ENCODE results near the gene LIG1. TPM values are rescaled to one million over a fixed set of nuclear protein-coding genes. Genes with fewer than 3 reads are reported as not detected.

LIG1 gene
- 36.4 and 55.9 TPM in 2 replicates for total RNA-seq (2014; rRNA removed; shearing (Covaris generic))

DNA sequence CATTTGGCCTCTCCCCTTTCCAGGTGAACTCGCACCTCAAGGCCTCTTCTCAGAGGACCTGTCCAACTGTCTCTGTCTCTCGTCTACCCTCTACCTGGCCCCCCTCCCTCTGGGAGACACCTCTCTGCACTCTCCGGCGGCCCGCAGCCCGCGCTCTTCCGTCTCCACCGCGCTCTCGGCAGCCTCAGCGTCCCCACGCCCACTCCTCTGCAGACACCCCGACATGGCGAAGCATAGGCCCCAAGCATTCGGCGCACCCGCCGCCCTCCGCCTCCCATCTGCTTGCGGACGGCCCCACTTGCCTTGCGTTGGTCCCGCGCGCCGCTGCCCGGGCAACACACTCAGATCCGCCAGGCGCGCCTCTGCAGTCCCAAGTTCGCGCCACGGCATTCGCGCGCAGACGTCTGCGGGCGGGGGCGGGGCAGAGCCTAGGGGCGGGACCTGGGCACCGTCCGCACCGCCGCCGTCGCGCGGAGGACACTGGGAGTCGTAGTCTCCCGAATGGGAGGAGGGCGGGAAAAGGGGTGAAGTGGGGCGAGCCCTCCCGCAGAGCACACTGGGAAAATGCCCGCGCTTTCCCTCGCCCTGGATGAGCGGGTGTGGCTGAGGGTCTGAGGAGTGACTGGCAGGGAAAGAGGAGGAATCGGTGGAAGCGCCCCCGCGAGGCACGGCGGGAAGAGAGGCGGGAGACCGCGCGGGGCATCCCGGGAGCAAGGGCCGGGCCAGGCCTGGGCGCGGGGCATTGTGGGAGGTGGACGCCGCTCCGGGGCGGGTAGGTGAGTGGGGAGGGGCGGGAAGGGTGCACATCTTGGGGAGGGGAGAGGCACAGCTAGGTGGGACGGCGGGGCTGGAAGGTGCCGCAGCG, at the start of gene LIG1, which contains the start of gene ZSWIM9:
LIG1 (minus strand) TSS at position 406 of the 865 bp plus-strand sequence. CDS start 4,778 bp downstream, outside the sequence.
ZSWIM9 (plus strand) TSS at position 742 of the 865 bp plus-strand sequence. CDS start 1,123 bp downstream, outside the sequence.
- DNase-seq (ENCODE audit: low read depth) = peak; percentile 96

DNA sequence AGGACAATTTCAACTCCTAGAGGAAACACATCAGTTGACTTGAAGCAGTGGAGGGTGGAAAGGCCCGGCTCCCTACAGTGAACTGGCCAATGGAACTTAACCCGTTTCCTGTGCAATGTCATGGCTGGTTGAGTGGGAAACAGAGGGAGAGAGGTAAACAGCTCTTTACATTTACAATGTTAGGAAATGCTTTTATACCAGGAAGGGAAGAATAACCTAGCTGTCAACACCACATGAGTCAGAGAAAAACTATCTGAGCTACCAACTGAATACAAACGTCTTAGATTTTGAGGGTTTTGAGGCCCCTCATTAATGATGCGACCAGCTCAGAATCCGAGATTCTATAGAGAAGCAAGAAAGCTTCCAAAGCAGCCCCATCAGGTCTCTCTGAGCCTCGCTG, 48.9 kb upstream of the LIG1 start:
- DNase-seq (ENCODE audit: low read depth) = peak; percentile 21

DNA sequence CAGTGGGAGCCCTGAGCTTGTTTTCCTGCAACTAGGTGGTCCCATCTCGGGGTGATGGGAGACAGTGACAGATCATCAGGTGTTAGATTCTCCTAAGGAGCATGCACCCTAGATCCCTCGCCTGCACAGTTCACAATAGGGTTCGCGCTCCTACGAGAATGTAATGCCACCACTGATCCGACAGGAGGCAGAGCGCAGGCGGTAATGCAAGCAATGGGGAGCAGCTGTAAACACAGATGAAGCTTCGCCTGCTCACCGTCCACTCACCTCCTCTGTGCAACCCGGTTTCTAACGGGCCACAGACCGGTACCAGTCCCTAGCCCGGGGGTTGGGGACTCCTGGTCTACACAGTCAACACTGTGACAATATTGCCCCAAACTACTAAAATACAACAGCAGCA, 46.8 kb upstream of the LIG1 start:
- DNase-seq (ENCODE audit: low read depth) = no peak

DNA sequence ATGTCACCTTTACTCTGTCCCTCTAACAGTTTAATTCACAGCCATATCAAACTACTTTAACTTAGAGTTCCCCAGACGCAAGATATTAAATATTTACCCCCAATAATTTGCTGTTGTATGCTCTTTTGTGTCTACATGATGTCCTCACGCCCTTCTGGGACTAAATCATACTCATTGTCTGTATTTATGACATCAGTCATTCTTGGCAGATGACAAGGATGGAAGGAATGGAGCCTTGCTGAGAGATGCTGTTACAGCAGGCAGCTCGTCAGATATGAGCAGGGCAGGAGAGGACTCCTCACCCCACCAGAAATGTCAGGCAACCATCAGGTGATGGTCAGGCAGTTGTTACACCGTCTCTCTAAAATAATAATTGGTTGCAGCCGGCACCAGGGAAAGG, 43.8 kb upstream of the LIG1 start:
- no peak for DNase-seq (ENCODE audit: low read depth)

DNA sequence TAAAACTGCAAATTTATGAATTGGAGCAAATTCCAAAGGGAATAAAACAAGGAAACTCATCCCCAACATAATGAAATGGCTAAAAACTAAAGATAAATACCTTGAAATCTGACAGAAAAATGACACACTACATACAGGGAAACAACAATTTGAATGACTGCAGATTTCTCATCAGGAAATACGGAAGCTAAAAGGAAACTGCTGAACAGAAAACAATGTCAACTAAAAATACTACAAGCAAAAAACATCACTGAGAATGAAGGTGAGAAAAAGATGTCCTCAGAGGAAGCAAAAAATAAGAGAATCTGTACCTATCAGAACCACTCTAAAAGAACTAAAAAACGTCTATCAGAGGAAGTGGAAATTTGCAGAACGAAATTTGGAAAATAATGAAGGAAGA, 39.9 kb upstream of the LIG1 start:
- no peak for DNase-seq (ENCODE audit: low read depth)

DNA sequence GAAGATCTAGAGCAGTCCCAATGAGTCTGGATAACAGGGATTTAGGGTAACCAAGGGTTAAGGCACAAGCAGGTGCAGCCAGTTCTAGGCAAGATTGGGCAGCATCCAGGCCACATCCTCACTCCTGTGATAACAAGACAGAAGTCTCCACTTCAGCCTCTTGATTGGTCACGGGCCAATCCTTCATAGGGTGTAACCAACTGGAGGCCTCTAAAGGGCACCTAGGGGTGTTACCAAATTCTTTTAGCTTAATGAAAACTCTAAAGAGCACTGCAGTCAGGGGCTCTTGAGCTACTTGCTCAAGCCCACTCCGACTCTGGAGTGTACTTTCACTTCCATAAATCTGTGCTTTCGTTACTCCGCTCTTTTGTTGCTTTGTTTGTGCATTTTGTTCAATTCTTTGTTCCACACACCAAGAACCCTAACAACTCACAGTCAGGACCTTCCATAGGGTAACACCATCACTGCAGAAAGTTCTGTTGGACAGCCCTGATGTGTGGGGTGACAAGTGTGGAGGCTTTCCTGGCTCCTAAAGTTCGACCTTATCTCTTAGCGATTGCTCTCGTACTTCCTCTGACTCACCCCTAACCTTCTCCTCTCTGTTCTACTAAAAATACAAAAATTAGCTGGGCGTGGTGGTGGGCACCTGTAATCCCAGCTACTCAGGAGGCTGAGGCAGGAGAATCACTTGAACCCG, 36.4 kb upstream of the LIG1 start:
- DNase-seq (ENCODE audit: low read depth) = peak; percentile 24

DNA sequence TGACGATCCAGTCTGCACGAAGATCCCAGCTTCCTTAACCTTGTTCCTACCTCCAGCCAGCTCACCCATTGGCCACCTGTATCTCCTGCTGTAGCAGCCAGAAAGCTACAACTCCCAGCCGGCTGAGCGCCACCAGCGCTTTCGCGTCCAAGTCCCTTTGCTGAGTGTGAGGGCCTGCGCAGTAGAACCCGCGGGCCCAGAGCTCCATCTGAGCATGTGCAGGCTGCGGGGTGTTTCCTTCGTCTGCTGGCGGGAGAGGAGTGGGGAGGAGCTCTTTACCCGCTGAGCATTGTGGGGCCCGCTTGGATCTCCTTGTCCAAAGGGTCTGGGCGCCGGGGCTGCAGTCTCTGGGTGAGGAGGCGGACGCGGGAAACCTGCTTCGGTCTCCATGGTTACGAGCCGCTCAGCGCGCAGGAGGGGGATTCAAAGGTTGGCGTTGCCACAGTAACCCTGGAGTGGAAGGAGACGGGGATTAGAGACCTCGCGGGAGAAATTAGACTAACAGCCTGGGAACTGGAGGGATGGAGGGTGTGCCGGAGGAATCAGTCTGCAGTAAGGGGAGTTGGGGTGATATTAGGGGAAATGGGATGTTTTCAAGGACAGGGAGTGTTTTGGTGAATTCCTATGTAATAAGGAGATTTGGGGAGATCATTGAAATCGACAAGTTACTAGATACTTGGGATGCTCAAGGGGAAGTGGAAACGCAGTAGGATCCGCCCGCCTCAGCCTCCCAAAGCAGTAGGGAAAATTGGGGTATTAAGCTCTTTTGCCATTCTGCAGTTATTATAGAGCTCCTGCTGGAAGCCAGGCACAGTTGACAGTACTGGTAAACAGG, 33.9 kb upstream of the LIG1 start:
- DNase-seq (ENCODE audit: low read depth) = peak; percentile 98

DNA sequence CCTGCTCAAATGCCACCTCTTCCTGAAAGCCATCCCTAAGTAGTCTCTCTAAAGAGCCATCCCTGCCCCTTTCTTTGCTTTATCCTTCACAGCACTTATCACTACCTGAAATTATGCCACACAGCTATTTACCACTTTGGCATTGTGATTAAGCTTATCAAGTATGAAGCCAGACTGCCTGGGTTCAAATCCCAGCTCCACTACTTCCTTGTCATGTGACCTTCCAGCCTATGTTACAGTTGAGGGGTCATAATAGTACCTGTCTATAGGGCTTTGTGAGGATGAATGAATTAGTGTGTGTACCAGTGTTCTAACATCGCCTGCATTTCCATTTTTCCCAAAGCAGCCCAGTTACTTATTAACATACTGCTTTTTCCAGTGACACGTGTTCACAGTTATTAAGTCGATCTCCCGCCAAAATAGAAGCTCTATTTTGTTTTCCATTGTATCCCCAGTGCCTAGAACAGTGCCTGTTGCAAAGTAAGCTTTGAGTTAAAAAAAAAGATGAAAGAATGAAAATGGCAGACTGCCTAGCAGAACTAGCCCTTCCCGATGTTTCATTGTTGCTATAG, 33.2 kb upstream of the LIG1 start:
- no peak for DNase-seq (ENCODE audit: low read depth)

DNA sequence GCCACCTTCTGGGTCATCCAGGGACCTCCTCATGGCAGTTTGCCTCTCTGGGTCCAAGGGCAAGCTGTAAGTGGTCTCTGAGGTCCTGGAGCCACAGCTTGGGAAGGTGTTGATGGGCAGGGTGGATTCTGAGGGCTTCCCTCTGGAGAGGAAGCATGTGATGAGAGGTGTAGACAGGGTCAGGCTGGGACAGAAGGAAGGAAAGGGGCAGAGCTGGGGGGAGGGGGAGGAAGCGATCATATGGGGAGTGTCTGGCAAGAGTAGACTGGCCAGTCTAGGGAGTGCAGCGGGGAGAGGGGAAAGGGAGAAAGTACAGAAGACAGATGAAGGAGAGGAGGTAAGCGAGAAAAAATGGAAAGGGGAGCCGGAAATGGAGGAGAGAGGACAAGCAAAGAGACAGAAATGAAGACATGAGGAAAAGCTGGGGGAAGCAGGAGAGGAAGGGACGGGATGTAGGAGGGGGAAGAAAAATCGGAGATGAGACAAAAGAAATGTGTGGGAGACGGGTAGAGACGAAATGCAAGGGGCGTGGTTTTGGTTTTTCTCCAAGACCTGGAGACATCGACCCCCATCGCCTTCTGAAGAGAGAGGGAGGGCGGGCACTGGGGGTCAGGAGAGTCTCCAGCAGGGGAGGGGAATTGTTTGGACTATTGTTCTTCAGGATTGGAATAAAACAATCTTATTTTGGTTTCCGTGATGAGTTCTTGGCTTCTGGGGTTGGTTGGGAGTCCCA, 27.0 kb upstream of the LIG1 start:
- DNase-seq (ENCODE audit: low read depth) = no peak

DNA sequence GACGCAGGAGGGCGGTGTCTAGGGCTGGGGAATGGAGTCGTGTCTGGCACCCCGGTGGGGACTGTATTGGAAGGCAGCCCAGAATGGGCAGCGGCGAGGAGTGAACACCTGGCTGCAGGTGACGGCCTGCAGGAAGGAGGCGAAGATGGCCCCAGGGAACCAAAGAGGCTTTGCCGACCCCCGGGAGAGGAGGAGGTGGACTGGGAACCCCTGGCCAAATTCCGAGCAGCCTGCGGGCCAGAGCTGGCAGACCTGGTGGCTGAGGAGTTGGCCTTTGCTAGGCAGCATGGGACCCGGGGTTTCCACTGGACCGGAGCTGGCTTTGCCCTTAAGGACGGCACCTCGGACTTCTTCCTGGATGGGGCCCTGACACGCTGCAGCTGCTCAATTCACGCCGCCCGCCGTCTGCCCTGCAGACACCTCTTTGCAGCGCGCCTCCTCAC, 26.2 kb upstream of the LIG1 start:
- no peak for DNase-seq (ENCODE audit: low read depth)

DNA sequence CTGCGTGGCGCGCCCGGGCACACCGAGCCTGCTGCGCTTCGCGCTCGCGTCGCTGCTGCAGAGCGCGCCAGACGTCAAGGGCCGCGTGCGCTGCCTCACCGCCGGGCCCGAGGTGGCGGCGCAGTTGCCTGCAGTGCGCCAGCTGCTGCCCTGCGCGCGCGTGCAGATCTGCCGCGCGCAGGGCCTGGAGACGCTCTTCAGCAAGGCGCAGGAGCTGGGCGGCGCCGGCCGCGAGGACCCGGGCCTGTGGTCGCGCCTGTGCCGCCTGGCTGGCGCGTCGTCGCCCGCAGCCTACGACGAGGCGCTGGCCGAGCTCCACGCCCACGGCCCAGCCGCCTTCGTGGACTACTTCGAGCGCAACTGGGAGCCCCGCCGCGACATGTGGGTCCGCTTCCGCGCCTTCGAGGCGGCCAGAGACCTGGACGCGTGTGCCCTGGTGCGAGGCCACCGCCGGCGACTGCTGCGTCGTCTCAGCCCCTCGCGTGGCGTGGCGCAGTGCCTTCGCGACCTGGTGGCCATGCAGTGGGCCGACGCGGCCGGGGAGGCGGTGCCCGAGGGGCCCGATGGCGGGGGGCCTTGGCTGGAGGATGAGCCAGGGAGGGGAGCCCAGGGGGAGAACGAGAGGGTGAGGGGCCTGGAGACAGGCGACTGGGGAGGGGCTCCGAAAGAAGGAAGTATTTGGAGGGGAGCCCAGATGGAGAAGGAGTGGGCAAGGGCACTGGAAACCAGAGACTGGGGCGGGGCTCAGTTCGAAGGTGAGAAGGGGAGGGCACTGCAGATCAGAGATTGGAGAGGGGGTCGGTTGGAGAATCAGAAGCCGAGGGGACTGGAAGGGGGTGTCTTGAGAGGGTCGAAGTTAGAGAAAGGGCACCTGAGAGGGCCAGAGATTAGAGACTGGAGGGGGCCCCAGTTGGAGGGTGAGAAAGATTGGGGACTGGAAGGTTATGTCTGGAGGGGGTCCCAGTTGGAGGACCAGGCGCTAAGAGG, 25.0 kb upstream of the LIG1 start:
- DNase-seq (ENCODE audit: low read depth) = no peak

DNA sequence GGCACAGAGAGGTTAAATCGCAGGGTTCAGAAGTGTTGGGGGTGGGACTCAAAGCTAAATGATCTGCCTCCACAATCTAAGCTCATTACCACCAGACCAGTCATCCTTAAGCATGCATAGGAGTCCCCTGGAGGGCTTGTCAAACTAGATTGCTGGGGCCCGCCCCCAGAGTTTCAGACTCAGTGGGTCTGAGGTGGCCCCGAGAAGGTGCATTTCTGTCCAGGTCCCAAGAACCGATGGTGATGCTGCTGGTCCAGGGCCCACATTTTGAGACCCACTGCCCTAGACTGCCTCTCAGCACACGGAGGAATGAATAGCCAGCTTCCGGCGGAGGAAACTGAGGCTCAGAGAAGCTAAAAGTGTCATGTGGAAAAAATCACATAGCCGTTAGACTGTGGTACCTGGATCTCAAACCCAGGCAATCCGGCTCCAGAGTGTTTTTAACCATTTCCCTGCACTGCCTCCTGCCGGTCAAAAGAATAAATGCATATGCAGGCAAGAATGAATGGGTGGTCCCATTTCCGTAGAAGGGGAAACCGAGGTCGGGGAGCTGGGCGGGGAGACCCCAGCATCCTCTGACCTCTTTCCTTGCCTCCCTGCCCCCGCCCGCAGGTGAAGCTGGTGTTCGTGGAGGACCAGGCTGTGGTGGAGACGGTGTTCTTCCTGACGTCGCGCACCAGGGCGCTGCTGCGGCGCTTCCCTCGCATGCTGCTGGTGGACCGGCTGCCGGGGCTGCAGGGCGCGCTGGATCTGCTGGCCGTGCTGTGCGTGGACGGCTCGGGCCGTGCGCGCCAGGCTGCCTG, 24.1 kb upstream of the LIG1 start:
- DNase-seq (ENCODE audit: low read depth) = no peak

DNA sequence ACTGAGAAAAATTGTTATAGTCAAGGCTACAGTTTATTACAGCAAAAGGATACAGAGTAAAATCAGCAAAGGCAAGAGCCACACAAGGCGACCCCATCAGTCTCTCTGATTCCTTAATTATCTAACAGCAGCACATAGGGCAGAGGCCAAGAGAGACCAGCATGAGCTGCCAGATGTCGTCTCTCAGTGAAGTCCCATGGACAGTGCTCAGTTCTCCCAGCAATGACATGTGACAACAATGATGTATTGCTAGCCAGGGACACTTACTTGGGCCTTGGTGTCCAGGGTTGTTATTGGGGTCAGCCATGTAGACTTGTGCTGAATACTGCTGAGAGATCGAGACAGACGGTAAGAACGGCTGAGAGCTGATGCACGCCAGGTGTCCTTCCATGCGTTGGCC, 22.6 kb upstream of the LIG1 start:
- DNase-seq (ENCODE audit: low read depth) = no peak

DNA sequence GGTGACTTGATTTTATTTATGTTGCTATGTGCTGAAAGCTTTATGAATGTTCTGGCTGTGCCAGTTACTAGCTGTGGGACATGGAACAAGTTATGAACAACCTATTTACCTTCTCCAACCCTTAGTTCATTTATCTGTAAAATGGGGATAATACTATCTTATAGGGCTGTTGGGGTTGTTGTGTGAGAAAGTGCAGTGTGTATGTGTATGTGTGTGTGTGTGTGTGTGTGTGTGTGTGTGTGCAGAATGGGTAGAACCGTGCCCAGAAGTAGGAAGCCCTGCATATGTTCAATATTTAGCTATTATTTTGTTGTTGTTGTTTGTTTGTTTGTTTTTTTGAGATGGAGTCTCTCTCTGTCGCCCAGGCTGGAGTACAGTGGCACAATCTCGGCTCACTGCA, 20.7 kb upstream of the LIG1 start:
- DNase-seq (ENCODE audit: low read depth) = no peak

DNA sequence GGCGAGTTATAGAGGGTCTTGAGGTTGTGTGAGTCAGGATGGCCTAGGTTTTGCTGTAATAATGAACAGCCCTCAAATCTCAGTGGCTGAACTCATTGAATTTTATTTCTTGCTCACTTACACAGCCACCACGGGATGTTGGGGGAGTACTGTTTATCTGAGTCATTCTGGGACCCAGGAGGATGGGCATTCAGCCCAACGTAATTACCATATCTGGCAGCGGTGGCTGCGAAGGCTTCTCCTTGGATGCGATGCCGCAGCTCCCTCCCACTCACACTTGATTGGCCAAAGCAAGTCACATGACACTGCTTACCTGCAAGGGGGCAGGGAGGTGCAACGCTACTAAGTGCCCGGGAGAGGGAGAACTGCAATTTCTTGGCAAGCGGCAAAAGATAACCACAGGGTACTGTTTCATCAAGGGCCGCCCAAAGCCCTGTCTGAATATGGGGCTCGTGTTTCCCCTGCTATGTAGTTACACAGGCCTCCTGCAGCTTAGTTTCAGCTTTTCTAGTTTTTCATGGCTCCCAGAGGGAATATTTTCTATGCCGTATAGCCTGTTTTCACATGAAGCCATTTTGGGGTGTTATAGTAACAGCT, 20.2 kb upstream of the LIG1 start:
- peak; percentile 74 for DNase-seq (ENCODE audit: low read depth)

DNA sequence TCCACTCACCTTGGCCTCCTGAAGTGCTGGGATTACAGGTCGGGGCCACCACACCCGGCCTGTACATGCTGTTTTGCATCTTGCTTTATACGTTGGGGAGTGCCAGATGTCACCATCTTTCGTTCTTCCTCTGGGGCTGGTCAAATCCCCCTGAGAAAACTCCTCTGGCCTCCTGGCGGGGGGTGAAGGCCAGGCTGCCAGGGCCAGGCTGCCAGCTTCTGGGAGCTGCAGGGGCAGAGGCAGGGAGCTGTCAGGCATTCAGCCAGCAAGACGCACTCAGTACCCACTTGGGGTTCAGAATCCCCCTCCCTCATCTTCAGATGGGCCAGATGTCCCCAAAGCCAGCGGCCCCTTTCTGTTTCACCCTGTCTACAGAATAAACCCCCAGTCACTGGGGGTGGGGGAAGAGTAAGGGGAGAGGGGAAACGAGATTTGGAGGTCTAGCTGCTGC, 16.4 kb upstream of the LIG1 start:
- no peak for DNase-seq (ENCODE audit: low read depth)

DNA sequence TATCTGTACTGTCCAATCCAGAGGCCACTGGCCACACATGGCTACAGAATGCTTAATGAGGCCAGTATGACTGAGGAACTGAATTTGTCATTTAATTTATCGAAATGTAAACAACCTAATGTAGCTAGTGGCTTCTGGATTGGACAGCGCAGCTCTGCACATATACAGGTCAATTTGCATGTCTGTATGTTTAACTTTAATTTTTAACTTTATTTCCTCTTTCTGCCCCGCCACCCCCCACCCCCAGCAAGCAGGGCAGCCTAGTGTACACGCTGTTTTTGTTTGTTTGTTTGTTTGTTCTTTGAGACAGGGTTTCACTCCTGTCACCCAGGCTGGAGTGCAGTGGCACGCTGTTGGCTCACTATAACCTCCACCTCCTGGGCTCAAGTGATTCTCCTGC, 15.9 kb upstream of the LIG1 start:
- DNase-seq (ENCODE audit: low read depth) = no peak

DNA sequence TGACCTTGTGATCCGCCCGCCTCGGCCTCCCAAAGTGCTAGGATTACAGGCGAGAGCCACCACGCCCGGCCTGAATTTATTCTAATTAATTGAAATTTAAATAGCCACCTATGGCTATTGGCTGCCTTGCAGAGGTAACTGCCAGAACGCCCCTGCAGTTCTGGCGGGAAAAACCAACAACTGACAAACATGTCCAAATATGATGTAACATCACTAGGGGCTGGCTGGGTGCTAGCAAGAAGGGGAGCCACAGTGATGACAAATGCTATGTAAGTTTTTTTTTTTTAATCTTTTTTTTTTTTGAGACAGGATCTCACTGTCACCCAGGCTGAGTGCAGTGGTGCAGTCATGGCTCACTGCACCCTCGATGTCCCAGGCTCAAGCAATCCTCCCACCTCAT, 13.2 kb upstream of the LIG1 start:
- no peak for DNase-seq (ENCODE audit: low read depth)

All from M059J (cell line).